ENCODE measurements around the gene FPR3. TPM values are rescaled to one million over a fixed set of nuclear protein-coding genes. Genes with fewer than 3 reads are reported as not detected.
"Not testable (repeated sequence)": the region's sequence is repeated elsewhere in the genome, so short reads cannot be mapped to it uniquely, and the experiment has no call there.

FPR3 gene
- total RNA-seq, 1 donor, result not detected

DNA sequence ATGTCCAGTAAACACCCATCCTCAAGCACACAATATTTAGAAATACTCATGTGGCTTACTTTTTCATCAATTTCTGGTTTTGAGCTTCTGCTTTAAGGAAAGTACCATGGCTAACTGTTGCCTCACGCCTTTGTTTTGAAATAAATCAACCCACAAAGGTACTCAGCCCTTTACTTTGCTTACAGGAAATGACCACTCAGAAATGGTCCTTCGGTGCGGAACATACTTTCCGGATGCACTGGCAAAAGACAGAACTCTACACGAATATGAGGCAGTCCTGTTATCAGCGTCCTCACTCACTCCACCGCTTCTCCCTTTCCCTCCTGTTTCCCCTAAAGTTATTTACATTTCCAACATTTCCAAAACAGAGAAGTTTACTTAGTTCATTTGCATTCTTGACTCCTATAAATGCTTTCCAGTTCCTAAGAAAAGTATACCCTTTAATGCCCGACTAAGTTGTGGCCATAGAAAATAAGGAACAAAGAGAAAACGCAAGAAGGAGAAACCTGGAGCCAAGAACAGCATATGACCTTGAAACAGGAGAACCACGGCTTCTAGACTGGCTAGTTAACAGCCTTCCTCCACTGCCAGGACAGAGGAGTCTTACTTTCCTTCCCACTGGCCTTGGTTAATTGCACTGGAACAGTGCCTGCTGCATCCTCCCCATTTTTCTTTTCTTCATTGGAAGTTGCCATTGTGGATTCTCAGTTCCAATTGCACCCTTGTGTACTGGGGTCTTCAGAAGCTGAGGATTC, 23.4 kb upstream of the FPR3 start:
- no peak for DNase-seq (ENCODE audit: low read depth)
- no peak overlapping the region for H3K4me3 ChIP-seq (ENCODE audit: low read depth, low read length)
- TF ChIP-seq, protein P1, sequence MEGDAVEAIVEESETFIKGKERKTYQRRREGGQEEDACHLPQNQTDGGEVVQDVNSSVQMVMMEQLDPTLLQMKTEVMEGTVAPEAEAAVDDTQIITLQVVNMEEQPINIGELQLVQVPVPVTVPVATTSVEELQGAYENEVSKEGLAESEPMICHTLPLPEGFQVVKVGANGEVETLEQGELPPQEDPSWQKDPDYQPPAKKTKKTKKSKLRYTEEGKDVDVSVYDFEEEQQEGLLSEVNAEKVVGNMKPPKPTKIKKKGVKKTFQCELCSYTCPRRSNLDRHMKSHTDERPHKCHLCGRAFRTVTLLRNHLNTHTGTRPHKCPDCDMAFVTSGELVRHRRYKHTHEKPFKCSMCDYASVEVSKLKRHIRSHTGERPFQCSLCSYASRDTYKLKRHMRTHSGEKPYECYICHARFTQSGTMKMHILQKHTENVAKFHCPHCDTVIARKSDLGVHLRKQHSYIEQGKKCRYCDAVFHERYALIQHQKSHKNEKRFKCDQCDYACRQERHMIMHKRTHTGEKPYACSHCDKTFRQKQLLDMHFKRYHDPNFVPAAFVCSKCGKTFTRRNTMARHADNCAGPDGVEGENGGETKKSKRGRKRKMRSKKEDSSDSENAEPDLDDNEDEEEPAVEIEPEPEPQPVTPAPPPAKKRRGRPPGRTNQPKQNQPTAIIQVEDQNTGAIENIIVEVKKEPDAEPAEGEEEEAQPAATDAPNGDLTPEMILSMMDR (IDR thresholded peaks at IDR 0.05; ENCODE audit: insufficient read depth, low read depth, low read length), result no peak

- no peak overlapping the region for H3K4me3 ChIP-seq (ENCODE audit: low read depth, low read length)
- TF ChIP-seq, protein P1 (IDR thresholded peaks at IDR 0.05; ENCODE audit: insufficient read depth, low read depth, low read length), result no peak
- DNase-seq (ENCODE audit: low read depth), result no peak
These were observed 22.0 kb upstream of the FPR3 start for GRCh38 chr19:51772977-51773376.

GRCh38 chr19:51776561-51776960, 18.4 kb upstream of the FPR3 start:
- DNase-seq (ENCODE audit: low read depth), result not testable (repeated sequence)

GRCh38 chr19:51777570-51778462, 17.1 kb upstream of the FPR3 start:
- TF ChIP-seq, protein P1 (IDR thresholded peaks at IDR 0.05; ENCODE audit: insufficient read depth, low read depth, low read length), result peak; percentile 75
- H3K4me3 ChIP-seq (ENCODE audit: low read depth, low read length), result no peak overlapping the region
- peak; percentile 96 for DNase-seq (ENCODE audit: low read depth)

More at GRCh38 chr19:51776561-51776960, 18.4 kb upstream of the FPR3 start:
- H3K4me3 ChIP-seq (ENCODE audit: low read depth, low read length), result not testable (repeated sequence)

DNA sequence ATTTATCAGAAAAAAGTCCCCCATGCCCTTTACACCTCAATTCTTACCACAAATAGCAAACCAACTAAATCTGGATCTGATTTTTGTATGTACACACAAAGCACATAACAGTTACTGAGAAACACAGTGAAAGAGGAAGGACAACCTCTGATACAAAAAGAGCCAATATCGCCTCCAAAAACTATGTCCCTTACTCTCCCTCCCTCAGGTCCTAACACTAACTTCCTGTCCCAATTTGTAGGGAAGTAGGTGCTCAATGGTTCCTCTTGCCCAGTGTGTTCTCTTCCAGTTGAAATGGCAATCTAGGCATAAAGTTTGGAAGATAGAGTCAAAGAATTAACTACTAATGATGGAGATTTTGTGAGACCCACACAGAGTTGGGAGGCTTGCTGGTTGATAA, 15.8 kb upstream of the FPR3 start:
- DNase-seq (ENCODE audit: low read depth), result no peak
- no peak overlapping the region for H3K4me3 ChIP-seq (ENCODE audit: low read depth, low read length)
- TF ChIP-seq, protein P1 (IDR thresholded peaks at IDR 0.05; ENCODE audit: insufficient read depth, low read depth, low read length), result no peak

DNA sequence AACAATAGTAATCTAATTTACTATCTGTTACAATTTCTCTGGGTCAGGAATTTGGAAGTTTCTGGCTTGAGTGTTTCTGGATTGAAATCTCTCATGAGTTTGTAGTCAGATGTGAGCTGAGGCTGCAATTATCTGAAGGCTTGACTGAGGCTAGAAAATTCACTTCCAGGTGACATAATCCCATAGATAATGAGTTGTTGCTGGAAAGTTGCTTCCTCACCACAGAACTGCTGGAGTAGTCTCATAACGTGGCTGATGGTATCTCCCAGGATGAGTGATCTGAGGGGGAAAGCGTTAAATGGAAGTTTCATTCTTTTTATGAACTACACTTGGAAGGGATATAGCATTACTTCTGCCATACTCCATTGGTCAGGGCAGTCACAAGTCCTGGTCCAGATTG, 15.3 kb upstream of the FPR3 start:
- TF ChIP-seq, protein P1 (IDR thresholded peaks at IDR 0.05; ENCODE audit: insufficient read depth, low read depth, low read length), result no peak
- no peak for DNase-seq (ENCODE audit: low read depth)
- H3K4me3 ChIP-seq (ENCODE audit: low read depth, low read length), result no peak overlapping the region

- H3K4me3 ChIP-seq (ENCODE audit: low read depth, low read length), result no peak overlapping the region
- TF ChIP-seq, protein P1 (IDR thresholded peaks at IDR 0.05; ENCODE audit: insufficient read depth, low read depth, low read length), result no peak
- DNase-seq (ENCODE audit: low read depth), result no peak
These were observed 14.7 kb upstream of the FPR3 start for GRCh38 chr19:51780270-51780669.

Measured in fibroblast of villous mesenchyme (primary cell).